Astrocyte of the cerebellum (primary cell): ENCODE data around the gene PLEKHG5.

Source experiments
- DNase-seq: peaks from one replicate; pipeline ENCODE4 v3.0.0-alpha.2; 2011; ENCODE audit warnings: low read depth
- H3K4me3 ChIP-seq: 2 replicates; pipeline ENCODE4 v1.5.1; 2011; ENCODE audit warnings: mild to moderate bottlenecking, low read depth, low read length, moderate library complexity
- CTCF ChIP-seq: IDR thresholded peaks from 2 replicates; pipeline ENCODE4 v1.5.1; 2012; ENCODE audit warnings: low read length, low read depth, moderate library complexity, mild to moderate bottlenecking; ENCODE audit errors: missing control alignments
- in situ Hi-C: cut with HindIII; loops from 2 replicates; pipeline ENCODE4 v1.10.0; 2017; ENCODE audit warnings: low sequenced_read_pairs

The PLEKHG5 gene

DNA sequence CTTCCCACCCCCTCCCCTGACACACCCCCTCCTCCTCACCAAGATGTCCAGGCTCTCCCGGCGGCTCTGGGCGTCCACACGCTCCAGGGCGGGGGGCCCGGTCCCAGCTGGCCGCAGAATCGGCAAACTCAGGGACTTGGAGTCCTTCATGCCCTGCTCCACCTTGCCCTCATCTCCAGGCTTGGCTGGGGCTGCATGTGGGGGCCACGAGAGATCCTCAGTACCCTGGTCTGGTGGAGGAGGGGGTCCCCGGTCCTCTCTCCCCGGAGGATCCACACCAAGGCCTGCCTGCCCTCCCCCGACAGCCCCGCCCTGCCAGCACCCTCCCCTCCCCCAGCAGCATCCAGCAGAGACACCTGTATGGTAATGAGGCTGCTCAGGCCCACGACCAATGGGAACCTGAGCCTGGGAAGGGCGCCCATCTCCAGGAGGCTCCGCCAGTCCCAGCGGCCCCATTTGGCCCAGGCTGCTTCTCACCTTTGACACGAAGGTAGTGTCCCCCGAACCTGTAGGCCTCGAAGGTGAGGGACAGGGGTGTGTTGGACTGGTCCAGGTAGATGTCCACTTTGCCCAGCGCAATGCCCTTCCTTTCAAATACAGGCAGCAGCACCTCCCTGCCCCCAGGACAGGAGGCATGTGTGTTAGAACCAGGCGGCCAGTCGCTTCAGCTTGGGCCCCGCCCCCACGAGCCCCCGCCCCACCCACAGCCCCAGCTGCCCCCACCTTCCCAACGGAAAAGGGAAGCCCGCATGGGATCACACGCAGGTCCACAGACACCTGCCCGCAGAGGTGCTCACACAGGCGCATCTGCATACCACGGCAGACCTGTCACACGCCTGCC is 17.3 kb downstream of the PLEKHG5 start:
- no peak for DNase-seq
- in situ Hi-C loops = no loop called here
- H3K4me3 ChIP-seq = no peak overlapping the region
- no peak for TF ChIP-seq CTCF

DNA sequence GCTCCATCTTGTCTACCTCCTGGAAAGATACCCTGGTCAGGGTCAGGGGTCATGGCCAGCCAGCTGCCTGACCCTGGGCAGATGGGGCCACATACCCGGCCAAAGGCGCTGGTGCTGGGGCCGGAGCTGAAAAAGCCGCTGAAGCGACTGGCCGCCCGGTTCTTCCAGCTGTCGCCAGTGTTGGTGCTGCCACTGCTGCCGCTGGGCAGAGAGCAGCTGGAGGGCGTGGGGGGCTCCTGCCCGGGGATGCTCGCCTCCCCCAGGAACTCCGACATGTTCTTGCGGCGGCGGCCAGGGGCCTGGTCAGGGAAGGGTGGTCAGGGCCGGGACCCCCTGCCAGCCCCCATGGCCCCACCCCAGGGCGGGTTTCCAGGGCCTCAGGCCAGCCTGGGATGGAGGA is 18.3 kb downstream of the PLEKHG5 start:
- H3K4me3 ChIP-seq = no peak overlapping the region
- no peak for TF ChIP-seq CTCF
- DNase-seq = no peak
- in situ Hi-C loops = no loop called here

- peak; percentile 41 for TF ChIP-seq CTCF
- no peak for DNase-seq
- H3K4me3 ChIP-seq = no peak overlapping the region
- in situ Hi-C loops = no loop called here
These were observed 19.1 kb downstream of the PLEKHG5 start for GRCh38 chr1:6472391-6472790.

GRCh38 chr1:6471970-6472368 is 19.5 kb downstream of the PLEKHG5 start:
- no peak overlapping the region for H3K4me3 ChIP-seq
- TF ChIP-seq CTCF = no peak
- in situ Hi-C loops = no loop called here
- no peak for DNase-seq

DNA sequence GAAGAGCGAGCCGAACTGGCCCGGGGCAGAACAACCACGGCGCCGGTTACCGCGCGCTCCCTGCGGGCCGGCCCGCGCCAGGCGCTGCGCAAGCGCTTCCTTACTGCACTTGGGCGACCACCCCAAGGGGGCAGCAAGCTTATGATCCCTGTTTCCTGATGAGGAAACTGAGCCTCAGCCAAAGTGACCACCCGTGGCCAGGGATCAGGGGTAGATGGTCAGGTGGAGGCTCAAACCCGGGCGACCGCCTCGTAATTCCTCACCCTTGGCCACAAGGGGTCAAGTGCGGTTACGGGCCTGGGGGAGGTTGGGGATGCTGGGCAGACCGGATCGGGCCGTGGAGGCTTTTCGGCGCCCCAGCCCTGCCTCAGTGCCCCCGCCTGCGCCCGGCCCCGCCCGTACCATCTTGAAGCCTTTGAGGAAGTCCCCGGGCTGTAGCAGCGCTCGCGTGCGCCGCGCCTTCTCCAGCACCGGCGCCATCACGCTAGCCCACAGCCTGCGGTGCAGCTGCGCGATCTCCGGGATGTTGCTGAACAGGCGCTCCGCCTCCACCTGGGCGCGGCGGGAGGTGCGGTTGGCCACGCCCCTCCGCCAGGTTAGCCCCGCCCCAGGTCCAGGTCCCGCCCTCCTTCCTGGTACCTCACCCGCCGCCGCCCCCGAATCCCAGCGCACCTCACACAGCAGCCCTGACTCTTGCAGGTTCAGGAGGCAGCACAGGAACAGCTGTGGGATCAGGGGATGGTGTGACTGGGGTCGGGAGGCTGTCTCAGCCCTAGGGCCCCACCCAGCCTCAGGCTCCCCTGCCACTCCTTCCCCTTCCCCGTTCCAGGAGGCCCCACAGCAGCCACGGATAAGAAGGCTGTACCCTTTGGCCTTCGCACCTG is 20.1 kb downstream of the PLEKHG5 start:
- no peak for DNase-seq
- in situ Hi-C loops = no loop called here
- no peak overlapping the region for H3K4me3 ChIP-seq
- TF ChIP-seq CTCF = no peak

- no peak for DNase-seq
- no peak overlapping the region for H3K4me3 ChIP-seq
- in situ Hi-C loops = no loop called here
- no peak for TF ChIP-seq CTCF
These were observed 21.1 kb downstream of the PLEKHG5 start for GRCh38 chr1:6470132-6471085.
